Measurements from ENCODE around the gene ADAMTS17.
"Not testable (repeated sequence)": the region's sequence is repeated elsewhere in the genome, so short reads cannot be mapped to it uniquely, and the experiment has no call there.

ADAMTS17 gene

GRCh38 chr15:99959326-99959725, 382.4 kb downstream of the ADAMTS17 start:
- no peak for DNase-seq

GRCh38 chr15:99958426-99959097, 383.2 kb downstream of the ADAMTS17 start:
- no peak for DNase-seq

GRCh38 chr15:99957642-99958013, 384.1 kb downstream of the ADAMTS17 start:
- no peak for DNase-seq

- DNase-seq: no peak
Observed at GRCh38 chr15:99956820-99957641, 384.7 kb downstream of the ADAMTS17 start.

GRCh38 chr15:99956022-99956775, 385.6 kb downstream of the ADAMTS17 start:
- DNase-seq: no peak

GRCh38 chr15:99955532-99955931, 386.2 kb downstream of the ADAMTS17 start:
- DNase-seq: no peak

- DNase-seq: no peak
Observed at GRCh38 chr15:99955181-99955525, 386.6 kb downstream of the ADAMTS17 start.

- DNase-seq: no peak
Observed at GRCh38 chr15:99954361-99955180, 387.2 kb downstream of the ADAMTS17 start.

- DNase-seq: no peak
Observed at GRCh38 chr15:99953886-99954285, 387.9 kb downstream of the ADAMTS17 start.

- no peak for DNase-seq
Observed at GRCh38 chr15:99951511-99951910, 390.3 kb downstream of the ADAMTS17 start.

GRCh38 chr15:99944131-99944530, 397.6 kb downstream of the ADAMTS17 start:
- DNase-seq: no peak

- no peak for DNase-seq
Observed at GRCh38 chr15:99943466-99943865, 398.3 kb downstream of the ADAMTS17 start.

- no peak for DNase-seq
Observed at GRCh38 chr15:99932676-99933402, 408.9 kb downstream of the ADAMTS17 start.

- DNase-seq: no peak
Observed at GRCh38 chr15:99931703-99932603, 409.8 kb downstream of the ADAMTS17 start.

GRCh38 chr15:99930696-99931095, 411.1 kb downstream of the ADAMTS17 start:
- no peak for DNase-seq

- DNase-seq: no peak
Observed at GRCh38 chr15:99929266-99929665, 412.5 kb downstream of the ADAMTS17 start.

- peak; percentile 83 for DNase-seq
Observed at GRCh38 chr15:99928429-99928981, 413.3 kb downstream of the ADAMTS17 start.

- DNase-seq: not testable (repeated sequence)
Observed at GRCh38 chr15:99926532-99926931, 415.2 kb downstream of the ADAMTS17 start.

- DNase-seq: peak; percentile 55
Observed at GRCh38 chr15:99925661-99926461, 415.9 kb downstream of the ADAMTS17 start.

GRCh38 chr15:99923711-99924110, 418.1 kb downstream of the ADAMTS17 start:
- DNase-seq: no peak

Data from activated T-cell treated with anti-CD3 and anti-CD28 coated beads for 4 hours (primary cell).